Progenitor cell of endocrine pancreas (in vitro differentiated cells): ENCODE measurements around the gene UVRAG. TPM values are rescaled to one million over a fixed set of nuclear protein-coding genes. Genes with fewer than 3 reads are reported as not detected.

Experiments used
- DNase-seq: peaks from one replicate; pipeline ENCODE4 v3.0.0; 2021; ENCODE audit warnings: low spot score; ENCODE audit not compliant: unreplicated experiment
- H3K27ac Mint-ChIP-seq: 2 replicates; pipeline ENCODE4 v1.8.0; 2021; ENCODE audit warnings: mild to moderate bottlenecking, moderate library complexity, mixed read lengths
- H3K27me3 Mint-ChIP-seq: 2 replicates; pipeline ENCODE4 v1.8.0; 2021; ENCODE audit warnings: mixed read lengths
- H3K36me3 Mint-ChIP-seq: 2 replicates; pipeline ENCODE4 v1.8.0; 2022; ENCODE audit warnings: mixed read lengths; ENCODE audit not compliant: insufficient read depth
- H3K4me1 Mint-ChIP-seq: 2 replicates; pipeline ENCODE4 v1.8.0; 2021; ENCODE audit warnings: low read depth, mixed read lengths
- H3K4me3 Mint-ChIP-seq: 2 replicates; pipeline ENCODE4 v1.8.0; 2021; ENCODE audit warnings: low read depth, mild to moderate bottlenecking, moderate library complexity, mixed read lengths
- H3K9me3 Mint-ChIP-seq: 2 replicates; pipeline ENCODE4 v1.8.0; 2021; ENCODE audit warnings: low read depth, mixed read lengths
- CTCF ChIP-seq: fragments of 200-600 bp; sonication (generic); IDR thresholded peaks from one replicate; pipeline ENCODE4 v1.5.0; 2021; ENCODE audit warnings: antibody characterized with exemption, mild to moderate bottlenecking; ENCODE audit not compliant: unreplicated experiment
- total RNA-seq: library from RNA; stranded (reverse); gene quantifications from 2 replicates; pipeline ENCODE4 v1.2.1, GENCODE V29; 2021

UVRAG gene
- total RNA-seq, 1 donor from 2014 or later: 25.7 TPM

GRCh38 chr11:75784506-75784905, 30.5 kb upstream of the UVRAG start:
- no peak for TF ChIP-seq CTCF
- Mint-ChIP-seq H3K4me3 (no peak overlapping the region), H3K36me3 (no peaks in the 10 kb centered on the region), H3K4me1 (peaks cover 21% of the 10 kb centered on the region), H3K27ac (no peak overlapping the region), H3K27me3 (peaks cover 3% of the 10 kb centered on the region), H3K9me3 (no peaks in the 10 kb centered on the region)
- DNase-seq: no peak

- no peaks in the 10 kb centered on the region for H3K36me3 Mint-ChIP-seq
- no peak overlapping the region for H3K27ac Mint-ChIP-seq
- H3K9me3 Mint-ChIP-seq: no peaks in the 10 kb centered on the region
- TF ChIP-seq CTCF: no peak
- H3K4me1 Mint-ChIP-seq: peaks cover 21% of the 10 kb centered on the region
- DNase-seq: no peak
- peaks cover 3% of the 10 kb centered on the region for H3K27me3 Mint-ChIP-seq
- H3K4me3 Mint-ChIP-seq: no peak overlapping the region
Measured at GRCh38 chr11:75785187-75785586, 29.8 kb upstream of the UVRAG start.

GRCh38 chr11:75786101-75786736, 28.8 kb upstream of the UVRAG start:
- DNase-seq: peak; percentile 38
- Mint-ChIP-seq H3K4me1 (peaks cover 21% of the 10 kb centered on the region), H3K27me3 (peaks cover 3% of the 10 kb centered on the region), H3K4me3 (no peak overlapping the region), H3K36me3 (no peaks in the 10 kb centered on the region), H3K27ac (peak overlapping the region; percentile 49), H3K9me3 (no peaks in the 10 kb centered on the region)
- TF ChIP-seq CTCF: no peak

GRCh38 chr11:75789521-75789920, 25.5 kb upstream of the UVRAG start:
- Mint-ChIP-seq H3K27me3 (peaks cover 14% of the 10 kb centered on the region), H3K9me3 (no peaks in the 10 kb centered on the region), H3K27ac (no peak overlapping the region), H3K4me1 (peaks cover 14% of the 10 kb centered on the region), H3K4me3 (no peak overlapping the region), H3K36me3 (no peaks in the 10 kb centered on the region)
- TF ChIP-seq CTCF: no peak
- DNase-seq: no peak

- peaks cover 9% of the 10 kb centered on the region for H3K4me1 Mint-ChIP-seq
- H3K27me3 Mint-ChIP-seq: peaks cover 16% of the 10 kb centered on the region
- no peak for DNase-seq
- no peaks in the 10 kb centered on the region for H3K9me3 Mint-ChIP-seq
- no peak overlapping the region for H3K27ac Mint-ChIP-seq
- TF ChIP-seq CTCF: no peak
- H3K4me3 Mint-ChIP-seq: no peak overlapping the region
- H3K36me3 Mint-ChIP-seq: no peaks in the 10 kb centered on the region
Measured at GRCh38 chr11:75790986-75791385, 24.0 kb upstream of the UVRAG start.
